ENCODE results near the gene CNOT11.
A peak's percentile ranks its signal among the peaks of the same experiment; 100 is the strongest.
"Not testable (repeated sequence)": the region's sequence is repeated elsewhere in the genome, so short reads cannot be mapped to it uniquely, and the experiment has no call there.

CNOT11 gene

GRCh38 chr2:101305492-101306078, 52.9 kb downstream of the CNOT11 start:
- H3K4me3 ChIP-seq, result peak overlapping the region in 6 of 7 experiments; percentile 58 to 95 (median 78)
- peak overlapping the region in 14 of 21 experiments; percentile 17 to 99 (median 96) for H3K27ac ChIP-seq

- peak overlapping the region in 20 of 21 experiments; percentile 58 to 99 (median 96) for H3K27ac ChIP-seq
- peak overlapping the region; percentile 58 to 95 (median 80) for H3K4me3 ChIP-seq
Observed at GRCh38 chr2:101306410-101306809, 53.7 kb downstream of the CNOT11 start.

- Histone ChIP-seq H3K4me3 (peak overlapping the region; percentile 58 to 95 (median 80)), H3K27ac (peak overlapping the region; percentile 89 to 99 (median 97))
Observed at GRCh38 chr2:101307503-101307902, 54.8 kb downstream of the CNOT11 start.

- Histone ChIP-seq H3K4me3 (peak overlapping the region; percentile 58 to 95 (median 80)), H3K27ac (peak overlapping the region; percentile 89 to 99 (median 97))
Observed at GRCh38 chr2:101307950-101308431, 55.3 kb downstream of the CNOT11 start.

GRCh38 chr2:101308432-101309210, 55.9 kb downstream of the CNOT11 start, which contains the start of gene RNF149:
Gene RNF149, minus strand, starts transcription at chr2:101308701. Its CDS starts 113 bp downstream, at chr2:101308588.
- H3K4me3 ChIP-seq, result peak within 1 kb of the TSS; percentile 58 to 95 (median 80)
- peak within 1 kb of the TSS; percentile 89 to 99 (median 97) for H3K27ac ChIP-seq

- no peak overlapping the region for H3K4me3 ChIP-seq
- H3K27ac ChIP-seq, result peak overlapping the region in 17 of 21 experiments; percentile 2 to 99 (median 39)
Observed at GRCh38 chr2:101310090-101310833, 57.6 kb downstream of the CNOT11 start.

GRCh38 chr2:101310834-101311695, 58.4 kb downstream of the CNOT11 start:
- Histone ChIP-seq H3K27ac (peak overlapping the region in 14 of 21 experiments; percentile 0 to 99 (median 38)), H3K4me3 (no peak overlapping the region)

- peak overlapping the region in 4 of 21 experiments; percentile 0 to 99 (median 42) for H3K27ac ChIP-seq
- H3K4me3 ChIP-seq, result no peak overlapping the region
Observed at GRCh38 chr2:101311696-101312017, 59.0 kb downstream of the CNOT11 start.

- not testable (repeated sequence) for H3K27ac ChIP-seq
Observed at GRCh38 chr2:101316568-101316967, 63.9 kb downstream of the CNOT11 start.

More at GRCh38 chr2:101316568-101316967, 63.9 kb downstream of the CNOT11 start:
- not testable (repeated sequence) for H3K4me3 ChIP-seq
